H7 (cell line): Measurements from ENCODE around the gene DCLK1. TPM values are rescaled to one million over a fixed set of nuclear protein-coding genes. Genes with fewer than 3 reads are reported as not detected.

Experiments
- DNase-seq: peaks from one replicate; pipeline ENCODE4 v3.0.0; 2012
- H3K27me3 ChIP-seq: 2 replicates; pipeline ENCODE4 v1.6.0; 2011; ENCODE audit warnings: mild to moderate bottlenecking, low read length; ENCODE audit not compliant: control insufficient read depth, insufficient read depth
- H3K36me3 ChIP-seq: replicated peaks from 2 replicates; pipeline ENCODE4 v1.5.1; 2011; ENCODE audit warnings: low read length; ENCODE audit not compliant: control insufficient read depth, insufficient read depth
- H3K4me3 ChIP-seq: 2 replicates; pipeline ENCODE4 v1.5.1; 2011; ENCODE audit warnings: low read depth, mild to moderate bottlenecking, control low read depth, low read length, moderate library complexity; ENCODE audit not compliant: insufficient read depth
- total RNA-seq: library from RNA; depleted of rRNA; stranded (reverse); fragments of >200 nt; shearing (Covaris generic); gene quantifications from 2 replicates; pipeline ENCODE4 v1.2.3, GENCODE V29; 2014

DCLK1 gene
- total RNA-seq, 1 experiment from 2014 or later, result 10.4 TPM

GRCh38 chr13:35849256-35849644, 281.9 kb downstream of the DCLK1 start:
- Histone ChIP-seq H3K27me3 (no peaks in the 10 kb centered on the region), H3K4me3 (no peak overlapping the region), H3K36me3 (no peaks in the 10 kb centered on the region)
- DNase-seq, result no peak

- H3K27me3 ChIP-seq, result no peaks in the 10 kb centered on the region
- no peak for DNase-seq
- H3K36me3 ChIP-seq, result no peaks in the 10 kb centered on the region
- H3K4me3 ChIP-seq, result no peak overlapping the region
These were observed 282.6 kb downstream of the DCLK1 start for GRCh38 chr13:35848336-35849255.

- H3K36me3 ChIP-seq, result peaks cover 2% of the 10 kb centered on the region
- no peaks in the 10 kb centered on the region for H3K27me3 ChIP-seq
- no peak for DNase-seq
- H3K4me3 ChIP-seq, result no peak overlapping the region
These were observed 287.9 kb downstream of the DCLK1 start for GRCh38 chr13:35843272-35843671.

GRCh38 chr13:35841060-35841521, 290.1 kb downstream of the DCLK1 start:
- H3K27me3 ChIP-seq, result no peaks in the 10 kb centered on the region
- no peak overlapping the region for H3K4me3 ChIP-seq
- H3K36me3 ChIP-seq, result peaks cover 2% of the 10 kb centered on the region
- no peak for DNase-seq

- H3K36me3 ChIP-seq, result peaks cover 2% of the 10 kb centered on the region
- H3K4me3 ChIP-seq, result no peak overlapping the region
- no peaks in the 10 kb centered on the region for H3K27me3 ChIP-seq
- no peak for DNase-seq
These were observed 291.4 kb downstream of the DCLK1 start for GRCh38 chr13:35839806-35840205.

GRCh38 chr13:35838356-35838755, 292.8 kb downstream of the DCLK1 start:
- H3K4me3 ChIP-seq, result no peak overlapping the region
- DNase-seq, result no peak
- H3K27me3 ChIP-seq, result no peaks in the 10 kb centered on the region
- peaks cover 2% of the 10 kb centered on the region for H3K36me3 ChIP-seq

GRCh38 chr13:35836446-35836845, 294.7 kb downstream of the DCLK1 start:
- no peak overlapping the region for H3K4me3 ChIP-seq
- H3K27me3 ChIP-seq, result no peaks in the 10 kb centered on the region

GRCh38 chr13:35835989-35836388, 295.2 kb downstream of the DCLK1 start:
- Histone ChIP-seq H3K36me3 (peaks cover 2% of the 10 kb centered on the region), H3K27me3 (no peaks in the 10 kb centered on the region), H3K4me3 (no peak overlapping the region)
- DNase-seq, result no peak

More at GRCh38 chr13:35836446-35836845, 294.7 kb downstream of the DCLK1 start:
- H3K36me3 ChIP-seq, result peaks cover 2% of the 10 kb centered on the region
- DNase-seq, result no peak

GRCh38 chr13:35833608-35834275, 297.4 kb downstream of the DCLK1 start:
- no peak for DNase-seq
- H3K27me3 ChIP-seq, result no peaks in the 10 kb centered on the region
- H3K4me3 ChIP-seq, result no peak overlapping the region
- H3K36me3 ChIP-seq, result peaks cover 1% of the 10 kb centered on the region

GRCh38 chr13:35833031-35833430, 298.2 kb downstream of the DCLK1 start:
- DNase-seq, result peak; percentile 16

GRCh38 chr13:35832551-35832950, 298.6 kb downstream of the DCLK1 start:
- no peak overlapping the region for H3K4me3 ChIP-seq
- no peak for DNase-seq
- no peaks in the 10 kb centered on the region for H3K36me3 ChIP-seq
- H3K27me3 ChIP-seq, result no peaks in the 10 kb centered on the region

More at GRCh38 chr13:35833031-35833430, 298.2 kb downstream of the DCLK1 start:
- H3K27me3 ChIP-seq, result no peaks in the 10 kb centered on the region
- no peak overlapping the region for H3K4me3 ChIP-seq
- H3K36me3 ChIP-seq, result no peaks in the 10 kb centered on the region

GRCh38 chr13:35830850-35831450, 300.2 kb downstream of the DCLK1 start:
- Histone ChIP-seq H3K4me3 (no peak overlapping the region), H3K36me3 (no peaks in the 10 kb centered on the region), H3K27me3 (no peaks in the 10 kb centered on the region)
- DNase-seq, result peak; percentile 11

GRCh38 chr13:35826626-35827254, 304.4 kb downstream of the DCLK1 start:
- H3K4me3 ChIP-seq, result no peak overlapping the region
- H3K27me3 ChIP-seq, result no peaks in the 10 kb centered on the region
- DNase-seq, result peak; percentile 60
- no peaks in the 10 kb centered on the region; the same call in 1 of the 2 replicates for H3K36me3 ChIP-seq

- Histone ChIP-seq H3K36me3 (peaks cover 2% of the 10 kb centered on the region; the same call in 1 of the 2 replicates), H3K27me3 (no peaks in the 10 kb centered on the region), H3K4me3 (no peak overlapping the region)
- DNase-seq, result no peak
These were observed 306.4 kb downstream of the DCLK1 start for GRCh38 chr13:35824825-35825224.
